HuH-7 (cell line): ENCODE measurements around the gene ZNF333.
"Not testable (repeated sequence)": the region's sequence is repeated elsewhere in the genome, so short reads cannot be mapped to it uniquely, and the experiment has no call there.

Source experiments
- DNase-seq: peaks from one replicate; pipeline ENCODE4 v3.0.0; 2011; ENCODE audit warnings: low spot score

ZNF333 gene

GRCh38 chr19:14768001-14768400 lies 78.2 kb downstream of the ZNF333 start:
- DNase-seq = no peak

GRCh38 chr19:14769201-14769600 lies 79.4 kb downstream of the ZNF333 start:
- DNase-seq = no peak

- no peak for DNase-seq
Observed at GRCh38 chr19:14770136-14770535, 80.3 kb downstream of the ZNF333 start.

GRCh38 chr19:14770944-14771839 lies 81.3 kb downstream of the ZNF333 start:
- DNase-seq = no peak

GRCh38 chr19:14772467-14772866 lies 82.6 kb downstream of the ZNF333 start:
- DNase-seq = no peak

- DNase-seq = no peak
Observed at GRCh38 chr19:14772995-14773394, 83.1 kb downstream of the ZNF333 start.

- not testable (repeated sequence) for DNase-seq
Observed at GRCh38 chr19:14773722-14774121, 83.9 kb downstream of the ZNF333 start.

GRCh38 chr19:14774373-14774772 lies 84.5 kb downstream of the ZNF333 start:
- DNase-seq = no peak

GRCh38 chr19:14775326-14775725 lies 85.5 kb downstream of the ZNF333 start:
- not testable (repeated sequence) for DNase-seq

- no peak for DNase-seq
Observed at GRCh38 chr19:14775869-14776586, 86.2 kb downstream of the ZNF333 start.

- DNase-seq = not testable (repeated sequence)
Observed at GRCh38 chr19:14777645-14778044, 87.8 kb downstream of the ZNF333 start.

GRCh38 chr19:14778110-14778845 lies 88.4 kb downstream of the ZNF333 start, which contains the start of gene ADGRE2:
Gene ADGRE2, minus strand, starts transcription at chr19:14778560. Its CDS starts 1,804 bp downstream, at chr19:14776756.
- not testable (repeated sequence) for DNase-seq

- DNase-seq = no peak
Observed at GRCh38 chr19:14779151-14779550, 89.3 kb downstream of the ZNF333 start.

- DNase-seq = not testable (repeated sequence)
Observed at GRCh38 chr19:14780622-14781225, 90.9 kb downstream of the ZNF333 start.

GRCh38 chr19:14781713-14782536 lies 92.1 kb downstream of the ZNF333 start:
- not testable (repeated sequence) for DNase-seq

GRCh38 chr19:14782626-14783409 lies 93.0 kb downstream of the ZNF333 start:
- no peak for DNase-seq
